GM12878 (cell line): ENCODE measurements around the gene ERCC2. TPM values are rescaled to one million over a fixed set of nuclear protein-coding genes. Genes with fewer than 3 reads are reported as not detected.

Experiments used
- ATAC-seq: fragments of 200-7000 bp; cut with Tn5 transposase; 3 replicates; pipeline ENCODE4 v1.9.1; 2020; ENCODE audit warnings: mild to moderate bottlenecking, moderate library complexity
- BruUV-seq: library from RNA; stranded (reverse); fragments of 400-500 nt; replicated peaks from 2 replicates; lab custom pipeline; 2021; lab: Mats Ljungman, UMichigan
- CTCF ChIA-PET: fragments of 300-600 bp; sonication (Branson Sonifier 250); formaldehyde crosslinking; extraction: SDS; loops from one replicate; lab custom pipeline; 2021; ENCODE audit warnings: inconsistent platforms; lab: Yijun Ruan, JAX
- POLR2A ChIA-PET: fragments of 350-600 bp; formaldehyde crosslinking; extraction: SDS; loops from one replicate; lab custom pipeline; 2021; ENCODE audit warnings: inconsistent platforms; lab: Charles Lee
- RAD21 ChIA-PET: fragments of 300-600 bp; sonication (Branson Sonifier 250); formaldehyde crosslinking; loops from one replicate; lab custom pipeline; 2023; ENCODE audit warnings: antibody characterized with exemption; ENCODE audit not compliant: unreplicated experiment; lab: Charles Lee
- SMC1A ChIA-PET: fragments of 300-600 bp; sonication (Branson Sonifier 250); formaldehyde crosslinking; loops from one replicate; lab custom pipeline; 2023; ENCODE audit not compliant: unreplicated experiment, uncharacterized antibody; lab: Charles Lee
- DNase-seq: peaks from one replicate; pipeline ENCODE4 v3.0.0-alpha.2; 2011; ENCODE audit warnings: low read depth, low spot score
- FAIRE-seq: peaks from 3 replicates; lab custom pipeline; 2011; peaks lifted over from hg19 to GRCh38; lab: Jason Lieb, UNC
- H2AFZ ChIP-seq: 2 replicates; pipeline ENCODE4 v1.6.0; 2011; ENCODE audit warnings: low read depth, low read length, control low read depth; ENCODE audit not compliant: control insufficient read depth
- H3K27ac ChIP-seq: 2 replicates; pipeline ENCODE4 v1.5.1; 2011; ENCODE audit warnings: control low read depth; ENCODE audit not compliant: control insufficient read depth, insufficient read depth
- H3K27me3 ChIP-seq, 2 experiments: replicated peaks in 1 of 2; 2 replicates each; pipeline versions ENCODE4 v1.6.0 to v1.6.1; 2011; ENCODE audit warnings: low read length in 1 of 2; ENCODE audit not compliant: control insufficient read depth in 2 of 2, insufficient read depth in 2 of 2
- H3K36me3 ChIP-seq, 2 experiments: 2 replicates each; pipeline ENCODE4 v1.5.1; 2011; ENCODE audit warnings: low read length in 1 of 2; ENCODE audit not compliant: control insufficient read depth in 2 of 2, insufficient read depth in 2 of 2
- H3K4me1 ChIP-seq: 2 replicates; pipeline ENCODE4 v1.6.1; 2011; ENCODE audit warnings: mild to moderate bottlenecking, low read length, moderate library complexity, mixed read lengths; ENCODE audit not compliant: control insufficient read depth, insufficient read depth
- H3K4me2 ChIP-seq: 2 replicates; pipeline ENCODE4 v1.6.0; 2011; ENCODE audit warnings: control low read depth; ENCODE audit not compliant: control insufficient read depth, insufficient read depth
- H3K4me3 ChIP-seq: fragments of 200-600 bp; sonication (generic); 2 replicates; pipeline ENCODE4 v1.5.1; 2016
- H3K79me2 ChIP-seq: 2 replicates; pipeline ENCODE4 v1.6.0; 2011; ENCODE audit warnings: low read length; ENCODE audit not compliant: control insufficient read depth, insufficient read depth
- H3K9ac ChIP-seq: 2 replicates; pipeline ENCODE4 v1.8.0; 2011; ENCODE audit warnings: low read length, control low read depth, mixed read lengths; ENCODE audit not compliant: control insufficient read depth, insufficient read depth
- H3K9me3 ChIP-seq: replicated peaks from 3 replicates; pipeline ENCODE4 v1.5.1; 2011; ENCODE audit warnings: mild to moderate bottlenecking, low read length; ENCODE audit not compliant: control insufficient read depth, insufficient read depth
- H4K20me1 ChIP-seq: 2 replicates; pipeline ENCODE4 v1.6.0; 2011; ENCODE audit not compliant: control insufficient read depth, insufficient read depth
- ATF7 ChIP-seq: fragments of 450-650 bp; IDR thresholded peaks from 2 replicates; pipeline ENCODE4 v1.6.1; 2016; ENCODE audit warnings: low read depth, mild to moderate bottlenecking
- CHD1 ChIP-seq: IDR thresholded peaks from 2 replicates; pipeline ENCODE4 v1.6.1; 2012; ENCODE audit warnings: low read depth, low read length, improper control_type of control experiment
- CREM ChIP-seq: IDR thresholded peaks from 2 replicates; pipeline ENCODE4 v1.6.1; 2014; ENCODE audit warnings: antibody characterized with exemption, low read depth
- DPF2 ChIP-seq: fragments of 450-650 bp; IDR thresholded peaks from 2 replicates; pipeline ENCODE4 v1.6.1; 2017; ENCODE audit warnings: mild to moderate bottlenecking
- E4F1 ChIP-seq: fragments of 450-650 bp; IDR thresholded peaks from 2 replicates; pipeline ENCODE4 v1.6.1; 2018; ENCODE audit warnings: borderline replicate concordance, mild to moderate bottlenecking; ENCODE audit not compliant: partially characterized antibody
- EGR1 ChIP-seq, 2 experiments: IDR thresholded peaks; 1 replicate in 1 of 2; 2 replicates in 1 of 2; pipeline ENCODE4 v1.6.1; 2011 to 2012; ENCODE audit warnings: low read depth in 2 of 2, low read length in 2 of 2, borderline replicate concordance in 1 of 2, mild to moderate bottlenecking in 1 of 2, moderate library complexity in 1 of 2
- IRF4 ChIP-seq: IDR thresholded peaks from 2 replicates; pipeline ENCODE4 v1.6.1; 2011; ENCODE audit warnings: low read depth, low read length
- MAX ChIP-seq: IDR thresholded peaks from 2 replicates; pipeline ENCODE4 v1.6.1; 2012; ENCODE audit warnings: low read depth, low read length, improper control_type of control experiment
- MEF2A ChIP-seq: IDR thresholded peaks from 2 replicates; pipeline ENCODE4 v1.6.1; 2011; ENCODE audit warnings: low read depth, mild to moderate bottlenecking, low read length, moderate library complexity; ENCODE audit not compliant: insufficient read depth
- MEF2B ChIP-seq: fragments of 450-650 bp; IDR thresholded peaks from 2 replicates; pipeline ENCODE4 v1.6.1; 2018; ENCODE audit warnings: mild to moderate bottlenecking, moderate library complexity; ENCODE audit not compliant: partially characterized antibody, poor library complexity, severe bottlenecking
- MTA2 ChIP-seq: fragments of 450-650 bp; IDR thresholded peaks from 2 replicates; pipeline ENCODE4 v1.6.1; 2016; ENCODE audit warnings: low read depth, mild to moderate bottlenecking, moderate library complexity
- MXI1 ChIP-seq: fragments of 150-350 bp; IDR thresholded peaks from 2 replicates; pipeline ENCODE4 v1.6.1; 2011; ENCODE audit warnings: low read depth, mild to moderate bottlenecking, inconsistent platforms, low read length, improper control_type of control experiment
- PAX5 ChIP-seq: IDR thresholded peaks from 2 replicates; pipeline ENCODE4 v1.6.1; 2011; ENCODE audit warnings: low read depth, low read length, borderline replicate concordance
- PKNOX1 ChIP-seq: fragments of 450-650 bp; IDR thresholded peaks from 2 replicates; pipeline ENCODE4 v1.6.1; 2016; ENCODE audit warnings: mild to moderate bottlenecking
- POLR2A ChIP-seq: IDR thresholded peaks from 2 replicates; pipeline ENCODE4 v1.6.1; 2011; ENCODE audit warnings: low read depth, mild to moderate bottlenecking, low read length
- POLR2AphosphoS5 ChIP-seq: IDR thresholded peaks from 2 replicates; pipeline ENCODE4 v1.6.1; 2011; ENCODE audit warnings: mild to moderate bottlenecking, low read length, inconsistent platforms
- SP1 ChIP-seq: IDR thresholded peaks from one replicate; pipeline ENCODE4 v1.6.1; 2011; ENCODE audit warnings: low read depth, low read length
- SPI1 ChIP-seq: IDR thresholded peaks from 2 replicates; pipeline ENCODE4 v1.6.1; 2011; ENCODE audit warnings: low read depth, mild to moderate bottlenecking, low read length, moderate library complexity, borderline replicate concordance; ENCODE audit not compliant: insufficient read depth
- SRF ChIP-seq, 2 experiments: IDR thresholded peaks; 2 replicates each; pipeline ENCODE4 v1.6.1; 2011; ENCODE audit warnings: low read depth in 2 of 2, low read length in 2 of 2, mild to moderate bottlenecking in 1 of 2, moderate library complexity in 1 of 2
- STAT3 ChIP-seq: IDR thresholded peaks from 2 replicates; pipeline ENCODE4 v1.6.1; 2011; ENCODE audit warnings: low read depth, low read length, improper control_type of control experiment
- TCF3 ChIP-seq: IDR thresholded peaks from 2 replicates; pipeline ENCODE4 v1.6.1; 2012; ENCODE audit warnings: low read depth, mild to moderate bottlenecking, low read length, borderline replicate concordance; ENCODE audit not compliant: insufficient read depth
- WRNIP1 ChIP-seq: IDR thresholded peaks from 2 replicates; pipeline ENCODE4 v1.6.1; 2011; ENCODE audit warnings: low read depth, low read length, improper control_type of control experiment, borderline replicate concordance
- ZSCAN29 ChIP-seq: fragments of 450-650 bp; IDR thresholded peaks from 2 replicates; pipeline ENCODE4 v1.6.1; 2017; ENCODE audit warnings: mild to moderate bottlenecking, moderate library complexity
- WGBS: methylation state at CpG from one replicate; pipeline ENCODE4 v1.1.6; 2016; ENCODE audit warnings: low lambda C conversion rate; ENCODE audit not compliant: insufficient replicate concordance, insufficient coverage; ENCODE audit errors: missing lambda C conversion rate; 5-methylcytosine and 5-hydroxymethylcytosine counted together
- in situ Hi-C: fragments of 300-500 bp; cut with MboI; formaldehyde crosslinking; loops from 9 replicates; pipeline ENCODE4 v1.14.3; 2018; ENCODE audit warnings: mixed read lengths
- intact Hi-C: fragments of 100-400 bp; cut with micrococcal nuclease; formaldehyde crosslinking; loops from one replicate; pipeline ENCODE4 v1.14.2; 2022; ENCODE audit not compliant: unreplicated experiment
- polyA plus RNA-seq, 11 experiments: library from polyadenylated mRNA; depleted of rRNA in 4 of 11; unstranded in 6 of 11; stranded (reverse) in 5 of 11; fragments of >200 nt; fragmentation: Nextera tagmentation in 4 of 11; fragmentation: Illumina TruSeq in 1 of 11; extraction: Ambion mirVana in 4 of 11; extraction: Trizol in 1 of 11; gene quantifications; 1 replicate in 1 of 11; 2 replicates in 10 of 11; pipeline versions ENCODE4 v1.2.1 to v1.2.3, GENCODE V29; 2011 to 2016; ENCODE audit warnings: inconsistent platforms in 2 of 11, missing spikeins in 2 of 11, low read depth in 1 of 11
- total RNA-seq, 4 experiments: library from RNA; depleted of rRNA in 3 of 4; stranded (reverse); fragments of >200 nt in 3 of 4; fragmentation: Illumina TruSeq in 1 of 4; extraction: Trizol in 1 of 4; gene quantifications; 2 replicates each; pipeline versions ENCODE4 v1.2.1 to v1.2.3, GENCODE V29; 2013 to 2021

The ERCC2 gene
- total and polyA plus RNA-seq, 10 of the 15 experiments (the other 5 are each of a cell fraction or from before 2014, with no cell fraction given) = 1.3 to 40.1 (median 15.6) TPM

GRCh38 chr19:45419396-45419795, 49.0 kb upstream of the ERCC2 start:
- Histone ChIP-seq H3K4me2 (peak overlapping the region; percentile 86), H3K9ac (peak overlapping the region; percentile 38), H3K27ac (peak overlapping the region; percentile 73), H3K36me3 (peaks cover 3 to 7% of the 10 kb centered on the region in 2 experiments), H3K9me3 (no peaks in the 10 kb centered on the region), H3K79me2 (peaks cover 16% of the 10 kb centered on the region), H4K20me1 (no peaks in the 10 kb centered on the region), H3K4me3 (peak overlapping the region; percentile 26; the same call in 1 of the 2 replicates), H3K4me1 (peaks cover 35% of the 10 kb centered on the region), H3K27me3 (no peaks in the 10 kb centered on the region), H2AFZ (no peak overlapping the region)
- POLR2A ChIA-PET = no interaction called here
- RAD21 ChIA-PET = interaction anchor here (0.6 to 1.5 kb wide), 3 partner anchors 15 to 222 kb away, joined by 3 to 7 read pairs (median 3); partner anchors contain the start of gene PPP1R13L
- in situ Hi-C loops = no loop called here
- SMC1A ChIA-PET = no interaction called here
- WGBS = 2% methylated on average over 4 of the region's 4 CpGs
- ATAC-seq = peak; percentile 82
- CTCF ChIA-PET = interaction anchor here (1.1 to 4.9 kb wide), 3 partner anchors 16 to 59 kb away, joined by 5 to 42 read pairs (median 6); partner anchors contain the start of gene PPP1R13L
- intact Hi-C loops = loop anchor here (1.0 kb wide), 1 partner anchor 14 kb away; the partner anchor contains the start of gene PPP1R13L
- no TSS peak for BruUV-seq
- FAIRE-seq = peak; percentile 97
- no peak for DNase-seq
- TF ChIP-seq CHD1 = no peak
- no peak for TF ChIP-seq WRNIP1
- peak; percentile 97 for TF ChIP-seq DPF2
- no peak for TF ChIP-seq ZSCAN29
- TF ChIP-seq POLR2A = peak; percentile 51
- TF ChIP-seq POLR2AphosphoS5 = peak; percentile 56
- no peak for TF ChIP-seq EGR1 (IDR thresholded peaks at IDR 0.05; ENCODE audit: borderline replicate concordance in 1 of 2, low read depth in 2 of 2, low read length in 2 of 2)
- TF ChIP-seq TCF3 = peak; percentile 99
- no peak for TF ChIP-seq E4F1
- peak; percentile 27; the same call in 1 of the 2 replicates for TF ChIP-seq MTA2
- TF ChIP-seq SP1 = peak; percentile 87
- peak; percentile 65; the same call in 1 of the 2 replicates for TF ChIP-seq MEF2A
- 0 out of 2 replicates have a peak, but pooled peaks have one; percentile 53 for TF ChIP-seq STAT3
- 0 out of 2 replicates have a peak, but pooled peaks have one; percentile 48 for TF ChIP-seq MAX
- TF ChIP-seq CREM = peak; percentile 77
- peak; percentile 47 for TF ChIP-seq MEF2B
- TF ChIP-seq SRF (IDR thresholded peaks at IDR 0.05; ENCODE audit: low read depth in 2 of 2, low read length in 2 of 2) = peak in 1 of 2 experiments; percentile 71; a peak in 2 of 4 replicates
- TF ChIP-seq PAX5 = peak; percentile 75; the same call in 1 of the 2 replicates
- TF ChIP-seq IRF4 = peak; percentile 97
- TF ChIP-seq PKNOX1 = peak; percentile 57
- peak; percentile 100 for TF ChIP-seq SPI1
- peak; percentile 65 for TF ChIP-seq MXI1
- peak; percentile 21; the same call in 1 of the 2 replicates for TF ChIP-seq ATF7
